Stimulated activated CD8-positive, alpha-beta memory T cell treated with anti-CD3 and anti-CD28 coated beads, Interleukin-4, amount 100 ng/mL, for 4 hours (primary cell): Measurements from ENCODE around the gene CRTAC1.
"Not testable (repeated sequence)": the region's sequence is repeated elsewhere in the genome, so short reads cannot be mapped to it uniquely, and the experiment has no call there.

Experiments used
- DNase-seq, 2 donors: peaks; one replicate each; pipeline ENCODE4 v3.0.0-alpha.2; 2020; ENCODE audit warnings: low read depth in 2 of 2, low spot score in 1 of 2

CRTAC1 gene

DNA sequence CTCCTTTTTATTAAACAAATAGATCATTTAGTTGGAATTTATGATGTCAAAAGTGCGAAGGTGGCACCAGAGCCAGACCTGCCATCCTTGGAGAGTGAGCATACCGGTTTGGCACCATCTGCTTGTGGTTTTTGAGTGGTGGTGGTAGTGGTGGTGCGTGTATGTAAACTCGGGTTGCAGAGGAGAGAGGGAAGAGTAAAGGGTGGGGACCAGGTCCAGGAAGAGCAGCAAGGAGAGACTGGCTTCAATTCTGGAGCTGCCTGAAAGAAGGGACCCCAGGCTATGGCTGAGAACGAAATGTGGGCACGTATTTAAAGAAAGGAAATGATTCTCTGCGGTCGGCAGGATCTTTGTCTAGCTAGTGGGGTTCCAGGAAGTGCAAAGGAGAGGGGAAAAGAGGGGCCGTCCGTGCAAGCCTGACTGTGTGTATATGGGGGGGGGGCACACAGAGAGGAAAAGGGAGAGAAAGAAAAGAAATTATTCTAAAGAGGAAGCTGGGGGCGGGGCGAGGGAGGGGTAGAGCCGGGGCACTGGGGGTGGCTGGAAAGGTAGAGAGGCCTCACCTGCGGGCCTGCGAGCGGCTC lies 181.2 kb downstream of the CRTAC1 start:
- DNase-seq, result no peak

DNA sequence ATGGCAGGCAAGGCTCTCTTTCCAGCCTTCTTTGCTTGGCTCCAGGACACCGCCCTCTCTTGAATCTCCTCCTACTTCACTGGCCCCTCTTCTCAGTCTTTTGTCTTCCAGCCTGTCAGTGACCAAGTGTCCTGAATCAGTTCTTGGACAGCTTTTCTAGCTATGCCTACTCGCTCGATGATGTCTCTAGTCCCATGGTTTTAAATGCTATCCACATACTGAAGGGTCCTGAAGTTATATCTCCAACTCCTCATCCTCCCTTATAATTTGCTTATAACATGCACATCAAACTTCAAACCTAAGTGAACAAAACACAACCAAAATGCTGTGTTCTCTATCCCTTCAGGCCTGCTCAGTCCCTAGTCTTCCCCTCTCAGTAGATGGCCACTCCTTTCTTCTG lies 185.7 kb downstream of the CRTAC1 start:
- DNase-seq, result no peak

DNA sequence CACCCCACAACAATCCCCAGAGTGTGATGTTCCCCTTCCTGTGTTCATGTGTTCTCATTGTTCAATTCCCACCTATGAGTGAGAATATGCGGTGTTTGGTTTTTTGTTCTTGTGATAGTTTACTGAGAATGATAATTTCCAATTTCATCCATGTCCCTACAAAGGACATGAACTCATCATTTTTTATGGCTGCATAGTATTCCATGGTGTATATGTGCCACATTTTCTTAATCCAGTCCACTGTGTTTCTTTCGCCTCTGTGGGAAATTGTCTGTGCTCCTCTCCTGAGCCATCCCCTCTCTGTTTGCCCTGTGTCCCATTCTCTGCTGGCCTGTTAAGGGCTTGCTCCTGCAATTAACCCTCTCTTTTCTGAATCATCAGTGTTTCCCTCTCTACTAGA lies 186.4 kb downstream of the CRTAC1 start:
- not testable (repeated sequence) for DNase-seq

DNA sequence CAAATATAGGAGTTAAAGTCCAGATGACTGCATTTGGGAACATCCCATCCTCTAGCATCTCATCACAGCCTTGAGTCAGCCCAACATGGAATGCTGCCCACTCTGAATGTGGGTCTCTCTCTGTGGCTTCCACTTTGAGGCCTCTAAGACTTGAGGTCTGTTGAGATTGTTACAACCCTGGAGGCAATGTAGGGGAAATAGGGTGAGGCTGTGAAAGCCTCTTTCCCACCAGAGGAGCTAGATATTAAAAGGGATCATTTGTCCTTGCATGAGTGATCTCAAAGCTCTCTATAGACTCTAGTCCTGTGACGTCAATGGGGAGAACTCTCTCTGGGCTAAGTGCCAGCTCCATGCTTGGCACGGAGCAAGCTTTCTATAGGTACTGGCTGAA lies 187.1 kb downstream of the CRTAC1 start:
- DNase-seq, result no peak

DNA sequence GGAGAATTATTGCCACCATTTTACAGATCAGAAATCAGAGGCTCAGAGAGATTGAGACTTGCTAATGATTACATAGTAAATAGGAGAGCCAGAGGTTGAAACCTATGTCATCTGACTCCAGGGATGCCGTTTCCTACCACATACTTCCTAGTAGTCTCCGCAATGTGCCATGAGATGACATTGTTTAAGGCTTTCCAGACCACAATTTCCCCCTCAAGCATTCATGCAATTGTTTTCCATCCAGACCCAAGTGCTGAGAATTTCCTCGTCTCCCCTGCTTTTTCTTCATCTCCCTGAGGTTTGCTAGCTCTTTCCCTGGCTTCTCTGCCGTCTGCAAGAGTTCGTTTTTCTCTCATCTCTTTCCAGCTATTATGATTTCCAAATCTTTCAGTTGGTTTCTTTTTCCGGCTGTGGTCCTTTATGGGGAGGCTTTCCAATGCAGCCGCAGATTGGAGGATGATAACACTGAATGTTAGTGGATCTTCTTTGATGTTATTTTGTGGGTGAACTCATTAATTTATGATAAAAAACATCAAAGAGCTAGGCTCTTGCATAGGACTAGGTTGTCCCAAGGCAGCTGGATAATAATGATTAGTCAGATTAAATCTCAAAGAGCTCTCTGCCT lies 187.7 kb downstream of the CRTAC1 start:
- DNase-seq, result no peak

DNA sequence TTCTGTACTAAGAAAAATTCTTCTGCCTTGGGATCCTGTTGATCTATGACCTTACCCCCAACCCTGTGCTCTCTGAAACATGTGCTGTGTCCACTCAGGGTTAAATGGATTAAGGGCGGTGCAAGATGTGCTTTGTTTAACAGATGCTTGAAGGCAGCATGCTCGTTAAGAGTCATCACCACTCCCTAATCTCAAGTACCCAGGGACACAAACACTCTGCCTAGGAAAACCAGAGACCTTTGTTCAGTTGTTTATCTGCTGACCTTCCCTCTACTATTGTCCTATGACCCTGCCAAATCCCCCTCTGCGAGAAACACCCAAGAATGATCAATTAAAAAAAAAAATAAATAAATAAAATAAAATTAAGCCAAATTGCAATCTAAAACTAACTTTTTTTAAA lies 188.3 kb downstream of the CRTAC1 start:
- not testable (repeated sequence) for DNase-seq

DNA sequence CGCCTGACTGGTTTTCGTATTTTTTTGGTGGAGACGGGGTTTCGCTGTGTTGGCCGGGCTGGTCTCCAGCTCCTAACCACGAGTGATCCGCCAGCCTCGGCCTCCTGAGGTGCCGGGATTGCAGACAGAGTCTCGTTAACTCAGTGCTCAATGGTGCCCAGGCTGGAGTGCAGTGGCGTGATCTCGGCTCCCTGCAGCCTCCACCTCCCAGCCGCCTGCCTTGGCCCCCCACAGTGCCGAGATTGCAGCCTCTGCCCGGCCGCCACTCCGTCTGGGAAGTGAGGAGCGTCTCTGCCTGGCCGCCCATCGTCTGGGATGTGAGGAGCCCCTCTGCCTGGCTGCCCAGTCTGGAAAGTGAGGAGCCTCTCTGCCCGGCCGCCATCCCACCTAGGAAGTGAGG lies 189.3 kb downstream of the CRTAC1 start:
- DNase-seq, result not testable (repeated sequence)

DNA sequence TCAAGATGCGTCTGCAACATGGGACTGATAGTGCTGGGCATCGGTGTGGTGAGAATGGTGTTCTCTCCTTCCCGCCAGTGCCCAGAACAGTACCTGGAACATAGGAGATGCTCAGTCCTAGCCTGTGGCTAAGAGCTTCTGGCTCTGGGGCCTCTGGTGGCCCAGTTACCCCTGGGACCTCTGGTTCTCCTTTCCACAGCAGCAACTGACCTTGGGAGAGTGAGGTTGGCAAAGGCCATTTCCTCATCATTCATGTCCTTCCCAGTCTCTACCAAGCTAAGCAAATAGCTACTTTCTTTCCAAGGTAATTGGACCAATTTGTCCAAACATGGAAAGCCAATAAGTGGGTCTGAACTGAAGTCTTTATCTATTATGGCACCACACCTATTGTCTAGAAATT lies 192.3 kb downstream of the CRTAC1 start:
- no peak for DNase-seq

DNA sequence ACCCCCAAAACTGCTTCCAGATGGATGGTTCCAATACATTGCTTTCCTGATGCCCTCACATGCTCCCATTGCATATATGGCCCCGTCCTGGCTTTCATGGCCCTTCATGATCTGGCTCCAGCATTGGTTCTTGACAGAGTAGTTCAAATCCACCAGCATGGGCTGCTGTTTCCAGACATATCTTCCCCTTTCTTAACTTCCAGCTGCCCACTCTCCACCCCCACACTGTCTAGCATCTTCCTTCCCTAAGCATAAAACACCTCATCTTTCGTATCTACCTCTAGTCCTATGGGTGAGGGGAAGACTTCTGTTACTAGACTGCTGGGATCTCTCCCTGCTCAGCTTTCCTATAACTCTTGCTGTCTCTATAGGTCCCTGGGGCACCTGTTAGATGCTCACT lies 194.0 kb downstream of the CRTAC1 start:
- no peak for DNase-seq

DNA sequence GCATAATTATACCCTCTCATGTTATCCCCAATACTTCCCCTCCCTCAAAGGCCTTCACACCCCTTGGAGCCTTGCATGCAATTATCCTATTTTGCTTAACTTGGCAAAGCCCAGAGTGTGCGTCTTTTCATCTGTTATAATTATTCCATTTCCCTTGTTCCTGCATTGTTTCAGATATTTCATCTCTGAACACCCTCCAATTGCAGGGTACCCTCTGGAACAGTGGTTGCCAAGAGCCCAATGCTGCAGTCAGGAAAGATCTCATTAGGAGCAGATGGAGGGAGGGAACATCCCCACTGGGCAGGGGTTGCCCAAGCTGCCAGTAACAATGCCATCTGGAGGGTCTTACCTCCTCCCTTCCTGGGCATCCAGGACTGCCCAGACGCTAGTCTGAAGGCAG lies 199.2 kb downstream of the CRTAC1 start:
- no peak for DNase-seq

DNA sequence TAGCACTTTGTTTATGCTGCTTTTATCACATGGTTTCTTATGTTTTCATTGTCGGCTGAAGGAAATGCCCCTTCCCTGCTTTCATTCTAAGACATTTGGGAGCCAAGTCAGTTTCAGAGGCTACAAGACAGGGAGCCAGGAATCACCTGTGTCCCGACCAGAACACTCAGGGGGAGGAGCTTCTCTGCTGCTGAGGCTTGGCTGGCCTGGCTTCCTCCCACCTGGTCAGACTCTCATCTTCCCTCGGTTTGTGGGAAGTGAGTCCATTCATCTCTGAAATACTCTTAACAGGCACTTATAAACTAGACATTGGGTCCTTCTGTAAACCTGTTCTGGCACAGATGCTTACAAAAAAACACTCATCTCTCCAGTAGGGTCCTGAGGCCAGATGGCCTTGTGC lies 200.4 kb downstream of the CRTAC1 start:
- DNase-seq, result no peak

DNA sequence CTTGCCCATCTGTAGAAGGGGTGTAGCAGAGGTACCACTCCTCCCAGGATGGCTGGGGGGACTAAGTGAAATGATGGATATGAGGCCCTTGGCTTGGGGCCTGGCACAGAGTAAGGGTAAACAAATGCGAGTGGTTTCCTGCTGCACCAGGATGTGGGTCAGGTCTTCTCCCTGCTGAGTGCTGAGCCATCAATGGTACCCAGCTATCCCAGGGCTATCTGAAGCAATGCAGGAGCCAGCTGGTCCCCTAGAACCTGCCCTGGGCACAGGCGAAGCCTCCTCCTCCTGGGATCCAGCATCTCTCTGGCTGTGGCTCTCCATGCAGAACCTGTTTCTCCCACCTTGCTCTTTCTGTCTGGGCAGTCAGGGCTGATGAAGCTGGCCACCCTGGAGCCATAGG lies 201.7 kb downstream of the CRTAC1 start:
- no peak for DNase-seq

DNA sequence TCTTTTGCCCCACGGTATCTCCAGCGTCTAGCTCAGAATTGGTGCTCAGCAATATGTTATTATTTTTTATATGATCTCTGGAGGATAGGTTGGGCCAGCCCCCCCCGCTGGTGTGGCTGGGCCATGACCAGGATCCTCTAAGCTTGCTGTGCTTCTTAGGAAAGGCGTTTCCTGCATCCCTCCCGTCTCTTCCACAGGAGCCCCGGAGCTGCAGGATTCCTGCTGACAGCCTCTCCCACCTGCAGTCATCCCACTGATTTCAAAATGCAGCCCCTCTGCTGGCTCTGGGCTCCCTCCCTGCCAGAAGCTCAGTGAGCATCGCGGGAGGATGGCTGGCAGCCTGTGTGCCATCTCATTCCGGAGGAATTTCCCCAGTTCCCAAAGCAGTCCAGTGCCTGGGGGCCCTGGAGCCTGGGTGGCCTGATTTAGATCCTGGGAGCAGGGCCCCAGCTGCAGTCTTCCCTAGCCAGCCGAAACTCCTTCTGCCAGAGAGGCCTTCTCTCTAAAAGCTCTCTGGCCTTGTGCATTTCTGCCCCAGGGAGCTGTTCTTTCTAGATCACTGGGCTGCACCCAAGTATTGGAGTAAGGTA lies 202.6 kb downstream of the CRTAC1 start:
- DNase-seq, result no peak

DNA sequence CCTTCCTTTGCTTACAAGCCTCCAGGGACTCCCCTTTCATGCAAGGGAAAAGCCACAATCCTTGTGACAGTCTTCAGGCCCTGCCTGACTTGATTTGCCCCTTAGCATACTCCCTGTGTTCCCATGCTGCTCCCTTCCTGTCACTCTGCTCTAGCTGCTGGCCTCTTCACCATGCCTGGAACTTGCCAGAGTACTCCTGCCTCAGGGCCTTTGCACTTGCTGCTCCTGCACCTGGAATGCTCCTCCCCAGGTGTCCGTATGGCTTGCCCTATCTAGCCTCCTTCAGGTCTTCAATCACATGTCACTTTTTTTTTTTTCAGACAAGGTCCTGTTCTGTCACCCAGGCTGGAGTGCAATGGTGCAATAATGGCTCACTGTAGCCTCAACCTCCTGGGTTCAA lies 203.5 kb downstream of the CRTAC1 start:
- no peak for DNase-seq

DNA sequence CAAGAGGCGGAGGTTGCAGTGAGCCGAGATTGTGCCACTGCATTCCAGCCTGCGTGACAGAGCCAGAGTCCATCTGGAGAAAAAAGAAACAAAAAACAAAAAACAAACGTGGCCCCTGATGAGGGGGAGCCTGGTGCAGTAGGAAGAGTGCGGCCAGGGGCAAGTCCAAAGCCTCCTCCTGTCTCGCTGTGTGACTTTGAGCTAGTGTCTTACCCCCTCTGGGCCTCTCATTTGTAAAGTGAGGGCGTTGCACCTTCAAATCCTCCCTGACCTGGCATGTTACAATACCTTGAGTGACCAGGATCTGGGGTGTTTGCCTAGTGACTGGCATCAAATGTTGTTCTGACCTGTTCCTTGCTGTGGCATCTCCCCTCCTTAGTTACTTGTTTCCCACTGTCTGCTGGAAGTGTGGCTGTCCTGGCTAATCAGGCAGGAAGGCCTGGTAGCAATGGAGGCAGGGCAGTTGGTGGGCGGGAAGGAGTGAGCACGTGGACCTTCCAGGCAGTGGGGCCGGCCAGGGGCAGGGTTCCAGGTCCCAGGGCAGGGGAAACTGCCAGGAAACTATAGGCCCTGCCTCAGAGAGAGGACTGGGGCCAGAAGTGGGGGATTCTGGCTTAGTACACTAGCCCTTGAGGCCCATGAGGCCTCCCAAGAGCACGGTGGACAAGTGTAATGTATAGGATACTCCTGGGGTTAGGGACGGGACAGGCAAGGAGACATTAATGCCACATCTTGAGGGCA lies 205.2 kb downstream of the CRTAC1 start:
- DNase-seq, result no peak

DNA sequence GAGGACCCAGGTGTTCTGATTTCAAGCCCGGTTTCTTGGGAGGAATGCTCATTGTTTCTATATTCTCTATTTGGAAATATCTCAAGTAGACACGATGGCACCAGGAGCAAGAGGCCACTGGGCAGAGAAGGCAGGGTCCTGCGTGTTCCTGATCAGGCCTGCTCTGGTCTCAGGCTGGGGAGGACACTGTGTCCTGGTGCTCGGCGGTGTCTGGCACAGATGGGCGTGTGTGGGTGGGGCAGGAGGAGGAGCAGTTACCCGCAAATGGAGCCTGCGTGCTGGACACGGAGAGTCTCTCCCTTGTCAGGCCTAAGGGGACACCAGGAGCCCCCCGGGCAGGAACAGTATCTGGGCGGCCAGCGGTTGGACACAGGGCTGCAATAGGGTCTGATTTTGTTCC lies 206.7 kb downstream of the CRTAC1 start:
- no peak for DNase-seq

DNA sequence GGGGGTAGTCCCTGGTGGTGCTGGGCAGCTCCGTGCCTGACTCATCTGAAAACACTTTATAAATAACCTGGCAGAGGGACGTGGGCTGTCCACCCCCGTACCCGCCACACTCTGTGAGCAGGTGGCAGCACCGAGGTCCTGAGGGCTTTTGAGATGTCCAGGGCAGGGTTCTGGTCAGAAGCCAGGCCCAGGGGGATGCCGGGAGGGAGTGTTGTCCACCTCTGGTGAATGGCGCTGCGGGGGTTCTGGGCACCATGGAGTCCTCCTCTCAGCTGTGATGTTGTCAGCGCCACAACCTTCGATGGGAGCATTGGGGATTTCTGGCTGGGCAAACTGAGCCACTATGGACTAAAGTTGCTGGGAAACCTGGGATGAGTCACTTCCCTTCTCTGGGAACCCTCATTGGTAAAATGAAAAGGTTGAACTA lies 208.1 kb downstream of the CRTAC1 start:
- no peak for DNase-seq

DNA sequence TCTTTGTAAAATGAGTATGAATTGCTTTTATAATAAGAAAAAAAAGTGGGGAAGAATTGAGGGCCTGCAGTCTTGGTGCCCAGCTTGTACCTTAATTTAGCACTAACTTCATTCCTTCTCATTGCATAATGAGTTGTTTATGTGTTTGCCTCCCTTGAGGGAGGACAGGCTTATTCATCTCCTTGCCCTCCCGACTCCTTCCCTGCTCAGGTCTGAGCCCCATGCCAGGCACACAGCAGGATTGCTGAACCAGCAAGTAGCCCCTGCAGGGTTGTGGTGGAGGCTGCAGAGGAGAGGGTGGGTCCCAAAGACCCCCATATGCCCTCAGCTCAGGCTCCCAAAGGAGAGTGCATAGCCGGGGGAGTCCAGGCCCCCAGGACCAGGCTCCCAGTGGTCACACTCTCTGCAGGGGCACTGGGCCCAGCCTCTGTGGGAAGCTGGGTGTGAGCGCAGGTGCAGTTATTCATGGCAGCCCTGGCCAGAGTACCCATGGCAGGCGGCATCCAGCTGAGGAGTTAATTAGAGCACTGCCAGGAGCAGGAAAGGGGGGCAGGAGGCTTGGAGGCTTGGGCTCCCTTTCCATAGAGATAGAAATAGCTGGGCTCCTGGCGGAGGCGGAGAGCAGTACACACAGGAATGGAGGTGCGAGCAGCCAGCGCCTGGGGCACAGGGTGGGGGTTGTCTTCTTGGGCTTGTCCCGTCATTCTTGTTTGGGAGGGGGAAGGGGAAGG lies 208.9 kb downstream of the CRTAC1 start:
- no peak for DNase-seq

DNA sequence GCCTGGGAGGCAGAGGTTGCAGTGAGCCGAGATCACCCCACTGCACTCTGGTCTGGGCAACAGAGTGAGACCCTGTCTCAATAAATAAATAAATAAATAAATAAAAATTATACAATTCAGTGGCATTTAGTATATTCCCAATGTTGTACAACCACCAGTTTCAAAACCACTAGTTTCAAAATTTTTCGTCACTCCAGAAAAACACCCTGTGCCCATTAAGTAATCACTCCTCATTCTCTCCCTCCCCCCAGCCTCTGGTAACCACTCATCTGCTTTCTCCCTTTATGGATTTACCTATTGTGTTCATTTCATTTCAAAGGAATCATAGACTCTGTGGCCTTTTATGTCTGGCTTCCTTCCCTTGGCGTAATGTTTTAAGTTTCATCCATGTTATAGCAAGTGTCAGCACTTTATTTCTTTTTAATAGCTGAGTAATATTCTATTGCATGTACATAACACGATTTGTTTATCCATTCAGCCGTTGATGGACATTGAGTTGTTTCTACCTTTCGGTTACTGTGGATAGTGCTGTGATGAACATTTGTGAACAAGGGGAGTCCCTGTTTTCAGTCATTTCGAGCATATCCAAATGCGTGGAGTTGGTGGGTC lies 210.2 kb downstream of the CRTAC1 start:
- no peak for DNase-seq

DNA sequence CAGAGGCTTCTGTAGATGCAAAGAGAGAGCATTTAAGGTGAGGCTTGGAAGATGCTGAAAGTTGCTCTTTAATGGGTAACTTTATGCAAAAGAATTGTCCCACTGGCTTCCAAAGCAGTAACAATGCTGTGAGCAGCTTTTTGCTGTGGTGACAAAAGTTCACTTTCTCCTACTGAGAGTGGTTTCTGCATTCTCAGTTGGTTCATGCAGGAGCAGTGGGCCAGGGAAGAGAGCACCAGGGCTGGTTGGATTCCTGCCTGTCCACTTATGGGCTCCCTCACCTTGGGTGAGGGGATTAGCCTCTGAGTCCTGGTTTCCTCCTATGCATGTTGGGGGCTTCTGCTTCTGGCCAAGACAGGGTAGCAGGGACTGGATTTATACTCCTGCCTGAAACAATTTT lies 211.8 kb downstream of the CRTAC1 start:
- DNase-seq, result no peak

DNA sequence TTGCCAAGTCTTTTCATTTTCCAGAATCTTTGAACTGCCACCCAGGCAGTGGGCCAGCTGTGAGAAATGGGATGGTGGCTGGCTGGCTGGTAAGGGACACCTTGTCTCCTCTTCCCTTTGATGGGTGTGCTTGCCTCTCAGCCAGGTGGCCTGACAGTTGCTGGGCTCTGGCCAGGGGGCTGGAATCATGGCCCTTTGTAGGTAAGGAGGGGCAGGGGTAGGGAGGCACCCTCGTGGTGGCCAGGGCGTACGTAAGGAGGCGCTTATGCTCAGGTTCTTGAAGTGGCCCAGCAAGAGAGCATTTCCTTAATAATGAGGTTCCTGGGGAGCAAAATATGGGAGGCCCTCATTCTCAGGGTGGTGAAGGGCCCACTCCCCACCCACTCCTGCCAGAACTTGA lies 213.8 kb downstream of the CRTAC1 start:
- no peak for DNase-seq
